Liver (tissue), 9 donors: ENCODE measurements around the gene RRM2. TPM values are rescaled to one million over a fixed set of nuclear protein-coding genes. Genes with fewer than 3 reads are reported as not detected.

Experiments
- DNase-seq: peaks from one replicate; pipeline ENCODE4 v3.0.0-alpha.2; 2017; ENCODE audit warnings: low spot score
- H3K27ac ChIP-seq, 2 donors: one replicate each; pipeline ENCODE4 v1.7.0; 2013; ENCODE audit warnings: inconsistent platforms in 2 of 2, low read length in 2 of 2, control low read depth in 1 of 2, low read depth in 1 of 2, mild to moderate bottlenecking in 1 of 2
- H3K27me3 ChIP-seq, 4 donors: one replicate each; pipeline versions ENCODE4 v1.6.1 to v1.7.0; 2013; ENCODE audit warnings: low read length in 3 of 4, inconsistent platforms in 1 of 4, mild to moderate bottlenecking in 1 of 4, moderate library complexity in 1 of 4; ENCODE audit not compliant: control insufficient read depth in 4 of 4, insufficient read depth in 4 of 4
- H3K36me3 ChIP-seq, 4 donors: one replicate each; pipeline versions ENCODE4 v1.6.1 to v1.7.0; 2013; ENCODE audit warnings: low read length in 3 of 4, mild to moderate bottlenecking in 3 of 4, low read depth in 1 of 4, moderate library complexity in 1 of 4; ENCODE audit not compliant: control insufficient read depth in 4 of 4, insufficient read depth in 3 of 4
- H3K4me1 ChIP-seq, 4 donors: one replicate each; pipeline versions ENCODE4 v1.6.1 to v1.7.0; 2013; ENCODE audit warnings: low read length in 3 of 4, mild to moderate bottlenecking in 3 of 4, moderate library complexity in 1 of 4; ENCODE audit not compliant: control insufficient read depth in 4 of 4, insufficient read depth in 4 of 4
- H3K4me3 ChIP-seq, 3 donors: one replicate each; pipeline versions ENCODE4 v1.6.1 to v1.7.0; 2013; ENCODE audit warnings: low read length in 3 of 3, control low read depth in 1 of 3, low read depth in 1 of 3, mild to moderate bottlenecking in 1 of 3
- H3K9ac ChIP-seq, 2 donors: one replicate each; pipeline ENCODE4 v1.7.0; 2013; ENCODE audit warnings: low read length in 2 of 2, mild to moderate bottlenecking in 2 of 2, moderate library complexity in 2 of 2, control low read depth in 1 of 2, low read depth in 1 of 2
- H3K9me3 ChIP-seq, 4 donors: one replicate each; pipeline versions ENCODE4 v1.6.1 to v1.7.0; 2013; ENCODE audit warnings: low read length in 3 of 4; ENCODE audit not compliant: control insufficient read depth in 4 of 4
- EGR1 ChIP-seq, 2 donors: IDR thresholded peaks; 2 replicates each; pipeline ENCODE4 v1.6.1; 2016 to 2018; ENCODE audit warnings: antibody characterized with exemption in 2 of 2, low read depth in 2 of 2
- FOXA1 ChIP-seq: IDR thresholded peaks from 2 replicates; pipeline ENCODE4 v1.6.1; 2016; ENCODE audit warnings: antibody characterized with exemption
- FOXA2 ChIP-seq: IDR thresholded peaks from 2 replicates; pipeline ENCODE4 v1.6.1; 2016; ENCODE audit warnings: antibody characterized with exemption
- GABPA ChIP-seq, 2 donors: IDR thresholded peaks in 1 of 2; conservative IDR thresholded peaks in 1 of 2; 2 replicates each; pipeline ENCODE4 v1.6.1; 2016; ENCODE audit warnings: antibody characterized with exemption in 2 of 2, mild to moderate bottlenecking in 1 of 2, moderate library complexity in 1 of 2
- HNF4A ChIP-seq, 2 donors: conservative IDR thresholded peaks; 2 replicates each; pipeline ENCODE4 v1.6.1; 2016; ENCODE audit warnings: antibody characterized with exemption in 2 of 2, mild to moderate bottlenecking in 2 of 2
- HNF4G ChIP-seq: IDR thresholded peaks from 2 replicates; pipeline ENCODE4 v1.6.1; 2016; ENCODE audit warnings: antibody characterized with exemption
- JUND ChIP-seq, 2 donors: IDR thresholded peaks; 2 replicates each; pipeline ENCODE4 v1.6.1; 2016; ENCODE audit warnings: antibody characterized with exemption in 2 of 2
- NR2F2 ChIP-seq: IDR thresholded peaks from 2 replicates; pipeline ENCODE4 v1.6.1; 2016; ENCODE audit warnings: antibody characterized with exemption
- RAD21 ChIP-seq, 2 donors: IDR thresholded peaks; 2 replicates each; pipeline ENCODE4 v1.6.1; 2016; ENCODE audit warnings: antibody characterized with exemption in 2 of 2, mild to moderate bottlenecking in 2 of 2
- RXRA ChIP-seq, 2 donors: IDR thresholded peaks; 2 replicates each; pipeline ENCODE4 v1.6.1; 2017 to 2018; ENCODE audit warnings: antibody characterized with exemption in 2 of 2, mild to moderate bottlenecking in 1 of 2
- SP1 ChIP-seq: IDR thresholded peaks from 2 replicates; pipeline ENCODE4 v1.6.1; 2018; ENCODE audit warnings: antibody characterized with exemption, mild to moderate bottlenecking
- TAF1 ChIP-seq: conservative IDR thresholded peaks from 2 replicates; pipeline ENCODE4 v1.6.1; 2016; ENCODE audit warnings: antibody characterized with exemption, mild to moderate bottlenecking
- YY1 ChIP-seq: IDR thresholded peaks from 2 replicates; pipeline ENCODE4 v1.6.1; 2016; ENCODE audit warnings: antibody characterized with exemption, mild to moderate bottlenecking
- WGBS: extraction: QIAGEN DNeasy Blood & Tissue Kit; methylation state at CpG from one replicate; pipeline ENCODE4 v1.1.7; 2013; 5-methylcytosine and 5-hydroxymethylcytosine counted together
- polyA plus RNA-seq, 2 donors: library from polyadenylated mRNA; stranded (reverse) in 1 of 2; unstranded in 1 of 2; fragments of 200-250 nt in 1 of 2; fragments of >200 nt in 1 of 2; fragmentation: Nextera tagmentation in 1 of 2; extraction: Ambion mirVana in 1 of 2; gene quantifications; one replicate each; pipeline versions ENCODE4 v1.2.1 to v1.2.3, GENCODE V29; 2013 to 2015
- total RNA-seq, 2 donors: library from RNA; depleted of rRNA; stranded (reverse); fragments of >200 nt; gene quantifications; one replicate each; pipeline ENCODE4 v1.2.3, GENCODE V29; 2014
- TF ChIP-seq, protein P1 (sequence below): IDR thresholded peaks from 2 replicates; pipeline ENCODE4 v1.6.1; 2016; ENCODE audit warnings: antibody characterized with exemption
- TF ChIP-seq, protein P2 (sequence below): fragments of 150-350 bp; IDR thresholded peaks from 2 replicates; pipeline ENCODE4 v1.5.1; 2017; ENCODE audit warnings: improper control_type of control experiment, low read depth, low read length; ENCODE audit not compliant: missing input control
- TF ChIP-seq, protein P3 (sequence below): IDR thresholded peaks from 2 replicates; pipeline ENCODE4 v1.6.1; 2016; ENCODE audit warnings: antibody characterized with exemption
- TF ChIP-seq, protein P4 (sequence below): IDR thresholded peaks from 2 replicates; pipeline ENCODE4 v1.6.1; 2016; ENCODE audit warnings: antibody characterized with exemption
- TF ChIP-seq, protein P5 (sequence below): IDR thresholded peaks from 2 replicates; pipeline ENCODE4 v1.6.1; 2016; ENCODE audit warnings: antibody characterized with exemption, mild to moderate bottlenecking
- donor health status: healthy.
- donor health status: healthy.
- donor health status: healthy.
- donor health status: healthy.
- donor health status: healthy.

The RRM2 gene
- total and polyA plus RNA-seq, 4 donors: 3.9 to 124 (median 18.5) TPM

DNA sequence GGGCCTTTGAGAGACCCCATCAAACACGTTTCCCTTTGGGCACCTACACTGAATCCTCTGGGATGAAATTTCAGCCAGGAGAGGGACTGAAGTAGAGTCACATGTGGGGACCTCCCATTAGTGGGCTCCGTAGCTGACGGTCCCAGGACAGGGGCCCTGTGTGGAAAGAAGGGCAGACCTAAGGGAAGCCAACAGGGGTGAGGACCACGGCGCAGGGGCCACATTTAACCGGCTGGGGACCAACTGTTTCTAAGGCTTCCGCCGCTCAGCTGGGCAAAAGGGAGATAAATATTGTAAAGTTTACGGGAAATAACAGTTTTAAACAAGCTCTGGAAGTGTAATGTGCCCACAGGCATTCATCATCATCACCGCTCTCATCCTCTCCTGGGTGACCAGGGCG lies 42.7 kb downstream of the RRM2 start:
- H3K36me3 ChIP-seq: no peaks in the 10 kb centered on the region
- no peak overlapping the region for H3K9ac ChIP-seq
- H3K4me3 ChIP-seq: no peak overlapping the region
- no peaks in the 10 kb centered on the region for H3K27me3 ChIP-seq
- no peak for DNase-seq
- H3K27ac ChIP-seq: no peak overlapping the region
- no peaks in the 10 kb centered on the region for H3K9me3 ChIP-seq
- WGBS: 94% methylated on average over 11 of the region's 11 CpGs
- H3K4me1 ChIP-seq: no peaks in the 10 kb centered on the region
- no peak for TF ChIP-seq EGR1 (IDR thresholded peaks at IDR 0.05; ENCODE audit: low read depth in 2 of 2)
- TF ChIP-seq RXRA (IDR thresholded peaks at IDR 0.05): no peak
- TF ChIP-seq, protein P1, sequence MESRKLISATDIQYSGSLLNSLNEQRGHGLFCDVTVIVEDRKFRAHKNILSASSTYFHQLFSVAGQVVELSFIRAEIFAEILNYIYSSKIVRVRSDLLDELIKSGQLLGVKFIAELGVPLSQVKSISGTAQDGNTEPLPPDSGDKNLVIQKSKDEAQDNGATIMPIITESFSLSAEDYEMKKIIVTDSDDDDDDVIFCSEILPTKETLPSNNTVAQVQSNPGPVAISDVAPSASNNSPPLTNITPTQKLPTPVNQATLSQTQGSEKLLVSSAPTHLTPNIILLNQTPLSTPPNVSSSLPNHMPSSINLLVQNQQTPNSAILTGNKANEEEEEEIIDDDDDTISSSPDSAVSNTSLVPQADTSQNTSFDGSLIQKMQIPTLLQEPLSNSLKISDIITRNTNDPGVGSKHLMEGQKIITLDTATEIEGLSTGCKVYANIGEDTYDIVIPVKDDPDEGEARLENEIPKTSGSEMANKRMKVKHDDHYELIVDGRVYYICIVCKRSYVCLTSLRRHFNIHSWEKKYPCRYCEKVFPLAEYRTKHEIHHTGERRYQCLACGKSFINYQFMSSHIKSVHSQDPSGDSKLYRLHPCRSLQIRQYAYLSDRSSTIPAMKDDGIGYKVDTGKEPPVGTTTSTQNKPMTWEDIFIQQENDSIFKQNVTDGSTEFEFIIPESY: no peak
- TF ChIP-seq, protein P2, sequence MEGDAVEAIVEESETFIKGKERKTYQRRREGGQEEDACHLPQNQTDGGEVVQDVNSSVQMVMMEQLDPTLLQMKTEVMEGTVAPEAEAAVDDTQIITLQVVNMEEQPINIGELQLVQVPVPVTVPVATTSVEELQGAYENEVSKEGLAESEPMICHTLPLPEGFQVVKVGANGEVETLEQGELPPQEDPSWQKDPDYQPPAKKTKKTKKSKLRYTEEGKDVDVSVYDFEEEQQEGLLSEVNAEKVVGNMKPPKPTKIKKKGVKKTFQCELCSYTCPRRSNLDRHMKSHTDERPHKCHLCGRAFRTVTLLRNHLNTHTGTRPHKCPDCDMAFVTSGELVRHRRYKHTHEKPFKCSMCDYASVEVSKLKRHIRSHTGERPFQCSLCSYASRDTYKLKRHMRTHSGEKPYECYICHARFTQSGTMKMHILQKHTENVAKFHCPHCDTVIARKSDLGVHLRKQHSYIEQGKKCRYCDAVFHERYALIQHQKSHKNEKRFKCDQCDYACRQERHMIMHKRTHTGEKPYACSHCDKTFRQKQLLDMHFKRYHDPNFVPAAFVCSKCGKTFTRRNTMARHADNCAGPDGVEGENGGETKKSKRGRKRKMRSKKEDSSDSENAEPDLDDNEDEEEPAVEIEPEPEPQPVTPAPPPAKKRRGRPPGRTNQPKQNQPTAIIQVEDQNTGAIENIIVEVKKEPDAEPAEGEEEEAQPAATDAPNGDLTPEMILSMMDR: no peak
- TF ChIP-seq, protein P3, sequence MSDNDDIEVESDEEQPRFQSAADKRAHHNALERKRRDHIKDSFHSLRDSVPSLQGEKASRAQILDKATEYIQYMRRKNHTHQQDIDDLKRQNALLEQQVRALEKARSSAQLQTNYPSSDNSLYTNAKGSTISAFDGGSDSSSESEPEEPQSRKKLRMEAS: no peak
- no peak for TF ChIP-seq RAD21 (IDR thresholded peaks at IDR 0.05)
- no peak for TF ChIP-seq FOXA1
- TF ChIP-seq YY1: no peak
- no peak for TF ChIP-seq NR2F2
- TF ChIP-seq JUND (IDR thresholded peaks at IDR 0.05): no peak
- TF ChIP-seq SP1: no peak
- TF ChIP-seq FOXA2: no peak
- TF ChIP-seq, protein P4, sequence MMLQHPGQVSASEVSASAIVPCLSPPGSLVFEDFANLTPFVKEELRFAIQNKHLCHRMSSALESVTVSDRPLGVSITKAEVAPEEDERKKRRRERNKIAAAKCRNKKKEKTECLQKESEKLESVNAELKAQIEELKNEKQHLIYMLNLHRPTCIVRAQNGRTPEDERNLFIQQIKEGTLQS: no peak
- no peak for TF ChIP-seq TAF1
- no peak for TF ChIP-seq HNF4G
- TF ChIP-seq, protein P5, sequence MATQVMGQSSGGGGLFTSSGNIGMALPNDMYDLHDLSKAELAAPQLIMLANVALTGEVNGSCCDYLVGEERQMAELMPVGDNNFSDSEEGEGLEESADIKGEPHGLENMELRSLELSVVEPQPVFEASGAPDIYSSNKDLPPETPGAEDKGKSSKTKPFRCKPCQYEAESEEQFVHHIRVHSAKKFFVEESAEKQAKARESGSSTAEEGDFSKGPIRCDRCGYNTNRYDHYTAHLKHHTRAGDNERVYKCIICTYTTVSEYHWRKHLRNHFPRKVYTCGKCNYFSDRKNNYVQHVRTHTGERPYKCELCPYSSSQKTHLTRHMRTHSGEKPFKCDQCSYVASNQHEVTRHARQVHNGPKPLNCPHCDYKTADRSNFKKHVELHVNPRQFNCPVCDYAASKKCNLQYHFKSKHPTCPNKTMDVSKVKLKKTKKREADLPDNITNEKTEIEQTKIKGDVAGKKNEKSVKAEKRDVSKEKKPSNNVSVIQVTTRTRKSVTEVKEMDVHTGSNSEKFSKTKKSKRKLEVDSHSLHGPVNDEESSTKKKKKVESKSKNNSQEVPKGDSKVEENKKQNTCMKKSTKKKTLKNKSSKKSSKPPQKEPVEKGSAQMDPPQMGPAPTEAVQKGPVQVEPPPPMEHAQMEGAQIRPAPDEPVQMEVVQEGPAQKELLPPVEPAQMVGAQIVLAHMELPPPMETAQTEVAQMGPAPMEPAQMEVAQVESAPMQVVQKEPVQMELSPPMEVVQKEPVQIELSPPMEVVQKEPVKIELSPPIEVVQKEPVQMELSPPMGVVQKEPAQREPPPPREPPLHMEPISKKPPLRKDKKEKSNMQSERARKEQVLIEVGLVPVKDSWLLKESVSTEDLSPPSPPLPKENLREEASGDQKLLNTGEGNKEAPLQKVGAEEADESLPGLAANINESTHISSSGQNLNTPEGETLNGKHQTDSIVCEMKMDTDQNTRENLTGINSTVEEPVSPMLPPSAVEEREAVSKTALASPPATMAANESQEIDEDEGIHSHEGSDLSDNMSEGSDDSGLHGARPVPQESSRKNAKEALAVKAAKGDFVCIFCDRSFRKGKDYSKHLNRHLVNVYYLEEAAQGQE: no peak
- TF ChIP-seq GABPA (IDR thresholded peaks at IDR 0.05 in 1 of 2, conservative IDR thresholded peaks at IDR 0.05 in 1 of 2): no peak
- TF ChIP-seq HNF4A (conservative IDR thresholded peaks at IDR 0.05): no peak
